SK-N-SH (cell line): ENCODE measurements around the gene MOV10L1. TPM values are rescaled to one million over a fixed set of nuclear protein-coding genes. Genes with fewer than 3 reads are reported as not detected.

Source experiments
- CTCF ChIA-PET: fragments of 300-600, 350-600 bp; formaldehyde crosslinking; extraction: SDS; loops from one replicate; lab custom pipeline; 2021; lab: Yijun Ruan, JAX
- POLR2A ChIA-PET: fragments of 350-600 bp; sonication (Branson Sonifier 250); formaldehyde crosslinking; extraction: SDS; loops from one replicate; lab custom pipeline; 2020; ENCODE audit warnings: antibody characterized with exemption, inconsistent platforms; lab: Yijun Ruan, JAX
- DNase-seq: peaks from one replicate; pipeline ENCODE4 v3.0.0; 2012
- H2AFZ ChIP-seq: fragments of 200-600 bp; sonication (generic); 2 replicates; pipeline ENCODE4 v1.8.1; 2016; ENCODE audit warnings: antibody characterized with exemption, mild to moderate bottlenecking, low read depth
- H3F3A ChIP-seq: fragments of 200-600 bp; sonication (generic); replicated peaks from 2 replicates; pipeline ENCODE3; 2016; ENCODE audit warnings: antibody characterized with exemption, mild to moderate bottlenecking; ENCODE audit not compliant: insufficient read depth
- H3K27ac ChIP-seq, 2 experiments: fragments of 200-500 bp in 1 of 2; fragments of 200-600 bp in 1 of 2; sonication (Bioruptor generic) in 1 of 2; sonication (generic), shearing (Covaris generic) in 1 of 2; 2 replicates each; pipeline versions ENCODE4 v1.5.1 to v1.6.1; 2014 to 2016; ENCODE audit warnings: low read depth in 2 of 2, inconsistent platforms in 1 of 2, low read length in 1 of 2, mild to moderate bottlenecking in 1 of 2, mixed read lengths in 1 of 2
- H3K27me3 ChIP-seq: fragments of 200-600 bp; sonication (generic), shearing (Covaris generic); 2 replicates; pipeline ENCODE4 v1.6.1; 2016; ENCODE audit warnings: mixed run types; ENCODE audit not compliant: insufficient read depth
- H3K36me3 ChIP-seq, 2 experiments: fragments of 200-500 bp in 1 of 2; fragments of 200-600 bp in 1 of 2; sonication (Bioruptor generic) in 1 of 2; sonication (generic) in 1 of 2; replicated peaks in 1 of 2; 2 replicates each; pipeline versions ENCODE3 to v1.5.1; 2014 to 2016; ENCODE audit warnings: low read length in 1 of 2, mild to moderate bottlenecking in 1 of 2; ENCODE audit not compliant: insufficient read depth in 2 of 2, control insufficient read depth in 1 of 2
- H3K4me1 ChIP-seq, 2 experiments: fragments of 200-500 bp in 1 of 2; fragments of 200-600 bp in 1 of 2; sonication (Bioruptor generic) in 1 of 2; sonication (generic), shearing (Covaris generic) in 1 of 2; 2 replicates each; pipeline versions ENCODE4 v1.5.1 to v1.6.1; 2014 to 2016; ENCODE audit warnings: low read depth in 1 of 2, low read length in 1 of 2, mixed run types in 1 of 2; ENCODE audit not compliant: insufficient read depth in 2 of 2, control insufficient read depth in 1 of 2
- H3K4me2 ChIP-seq: fragments of 200-600 bp; sonication (generic), shearing (Covaris generic); 2 replicates; pipeline ENCODE4 v1.6.1; 2017; ENCODE audit warnings: mixed run types
- H3K4me3 ChIP-seq, 2 experiments: fragments of 200-500 bp in 1 of 2; fragments of 200-600 bp in 1 of 2; sonication (Bioruptor generic) in 1 of 2; sonication (generic), shearing (Covaris generic) in 1 of 2; 2 replicates each; pipeline versions ENCODE4 v1.5.1 to v1.8.1; 2014 to 2016; ENCODE audit warnings: low read depth in 2 of 2, inconsistent platforms in 1 of 2, low read length in 1 of 2, mild to moderate bottlenecking in 1 of 2, mixed read lengths in 1 of 2, moderate library complexity in 1 of 2
- H3K79me2 ChIP-seq: fragments of 200-600 bp; sonication (generic); 2 replicates; pipeline ENCODE4 v1.8.1; 2017; ENCODE audit warnings: mild to moderate bottlenecking; ENCODE audit not compliant: insufficient read depth
- H3K9ac ChIP-seq: fragments of 200-600 bp; sonication (generic); 2 replicates; pipeline ENCODE4 v1.6.1; 2017; ENCODE audit warnings: mixed run types
- H3K9me2 ChIP-seq: fragments of 200-600 bp; sonication (generic); 2 replicates; pipeline ENCODE4 v1.6.1; 2017; ENCODE audit warnings: mixed run types
- H3K9me3 ChIP-seq: fragments of 200-600 bp; sonication (generic); 2 replicates; pipeline ENCODE4 v1.6.1; 2017; ENCODE audit warnings: mixed run types, mild to moderate bottlenecking, moderate library complexity
- H4K20me1 ChIP-seq: fragments of 200-600 bp; sonication (generic); 2 replicates; pipeline ENCODE4 v1.6.1; 2017; ENCODE audit warnings: mild to moderate bottlenecking, mixed run types; ENCODE audit not compliant: insufficient read depth
- CHD2 ChIP-seq: fragments of 150-350 bp; IDR thresholded peaks from 2 replicates; pipeline ENCODE4 v1.6.1; 2018; ENCODE audit warnings: low read length; ENCODE audit not compliant: partially characterized antibody
- CTCF ChIP-seq: fragments of 200-600 bp; sonication (generic); IDR thresholded peaks from 2 replicates; pipeline ENCODE4 v1.6.1; 2017; ENCODE audit warnings: antibody characterized with exemption, mild to moderate bottlenecking, moderate library complexity
- EP300 ChIP-seq, 2 experiments: IDR thresholded peaks; 2 replicates each; pipeline versions ENCODE4 v1.4.0 to v1.6.1; 2012; ENCODE audit warnings: borderline replicate concordance in 1 of 2, low read depth in 1 of 2, low read length in 1 of 2
- FOSL2 ChIP-seq: IDR thresholded peaks from 2 replicates; pipeline ENCODE4 v1.4.0; 2012; ENCODE audit warnings: low read depth, mild to moderate bottlenecking, moderate library complexity, borderline replicate concordance
- FOXM1 ChIP-seq: IDR thresholded peaks from 2 replicates; pipeline ENCODE4 v1.4.0; 2012; ENCODE audit warnings: low read depth, mild to moderate bottlenecking
- MAX ChIP-seq: IDR thresholded peaks from 2 replicates; pipeline ENCODE4 v1.4.0; 2012; ENCODE audit warnings: low read depth
- MEF2A ChIP-seq: IDR thresholded peaks from 2 replicates; pipeline ENCODE4 v1.4.0; 2012; ENCODE audit warnings: low read depth, borderline replicate concordance
- PBX3 ChIP-seq: IDR thresholded peaks from 2 replicates; pipeline ENCODE4; 2012
- RAD21 ChIP-seq: IDR thresholded peaks from 2 replicates; pipeline ENCODE4 v1.6.1; 2012; ENCODE audit warnings: mild to moderate bottlenecking, low read length
- SMC3 ChIP-seq: IDR thresholded peaks from 2 replicates; pipeline ENCODE4 v1.6.1; 2012; ENCODE audit warnings: low read depth, low read length, improper control_type of control experiment
- WGBS: methylation state at CpG from one replicate; pipeline ENCODE4 v1.1.6; 2017; ENCODE audit warnings: low lambda C conversion rate; 5-methylcytosine and 5-hydroxymethylcytosine counted together
- polyA plus RNA-seq, 3 experiments: library from polyadenylated mRNA; depleted of rRNA; stranded (reverse); fragments of >200 nt; gene quantifications; 2 replicates each; pipeline ENCODE4 v1.2.3, GENCODE V29; 2012

The MOV10L1 gene
- polyA plus RNA-seq, 1 of the 3 experiments (the other 2 are of a cell fraction), result 2.1 TPM

GRCh38 chr22:50209893-50210292 is 120.1 kb downstream of the MOV10L1 start:
- Histone ChIP-seq H3K9me3 (no peaks in the 10 kb centered on the region), H2AFZ (no peak overlapping the region), H3K9me2 (no peaks in the 10 kb centered on the region), H3K4me1 (peaks cover 0 to 2% of the 10 kb centered on the region in 2 experiments; a peak in 1 of 4 replicates), H3K36me3 (peaks cover 44% of the 10 kb centered on the region in 2 experiments), H3K27me3 (no peaks in the 10 kb centered on the region), H3K4me3 (no peak overlapping the region; a peak in 1 of 4 replicates), H3K9ac (no peak overlapping the region), H3K79me2 (peaks cover 32% of the 10 kb centered on the region), H3F3A (peaks cover 14% of the 10 kb centered on the region), H3K4me2 (no peak overlapping the region), H3K27ac (no peak overlapping the region), H4K20me1 (0 out of 2 replicates have a peak, but pooled peaks cover 16% of the 10 kb centered on the region)
- ChIA-PET POLR2A (no interaction called here), CTCF (interaction anchor here (1.0 to 1.6 kb wide), 2 partner anchors 8 to 132 kb away, joined by 4 to 5 read pairs; no protein-coding TSS in a partner anchor)
- DNase-seq, result peak; percentile 87
- TF ChIP-seq CHD2, result peak; percentile 13
- peak; percentile 85 for TF ChIP-seq SMC3
- TF ChIP-seq EP300 (IDR thresholded peaks at IDR 0.05; ENCODE audit: borderline replicate concordance in 1 of 2, low read depth in 1 of 2, low read length in 1 of 2), result no peak
- no peak for TF ChIP-seq FOXM1
- no peak for TF ChIP-seq PBX3
- TF ChIP-seq RAD21, result peak; percentile 73
- TF ChIP-seq CTCF, result peak; percentile 84
- 39% methylated on average over 9 of the region's 20 CpGs for WGBS

DNA sequence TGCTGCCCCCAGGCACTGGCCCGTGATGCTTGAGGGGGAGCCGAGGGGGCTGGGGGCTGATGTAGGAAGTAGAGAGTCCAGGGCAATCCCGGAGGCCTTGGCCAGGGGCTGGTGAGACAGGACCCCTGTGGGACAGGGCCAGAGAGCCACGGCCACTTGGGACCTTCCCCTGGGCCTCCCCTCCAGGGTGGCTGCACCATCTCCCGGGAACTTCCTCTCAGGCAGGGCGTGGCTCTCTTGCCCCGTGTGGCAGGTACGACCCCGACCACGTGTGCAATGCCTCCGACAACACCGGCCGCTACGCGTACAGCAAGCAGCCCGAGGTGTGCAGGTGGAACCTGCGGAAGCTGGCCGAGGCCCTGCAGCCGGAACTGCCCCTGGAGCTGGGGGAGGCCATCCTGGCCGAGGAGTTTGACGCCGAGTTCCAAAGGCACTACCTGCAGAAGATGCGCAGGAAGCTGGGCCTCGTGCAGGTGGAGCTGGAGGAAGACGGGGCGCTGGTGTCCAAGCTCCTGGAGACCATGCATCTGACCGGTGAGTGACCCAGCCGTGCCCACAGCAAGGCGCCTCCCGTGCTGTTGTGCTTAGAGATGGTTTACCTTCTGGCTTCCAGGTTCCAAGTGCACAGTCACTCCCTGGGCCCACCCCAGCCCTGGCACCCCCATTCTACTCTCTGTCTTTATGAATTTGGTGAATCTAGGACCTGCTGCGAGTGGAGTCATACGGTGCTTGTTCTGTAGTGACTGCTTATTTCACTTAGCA is 120.8 kb downstream of the MOV10L1 start:
- ChIA-PET CTCF (interaction anchor here (1.0 to 1.9 kb wide), 7 partner anchors 8 to 131 kb away, joined by 3 to 16 read pairs (median 5); no protein-coding TSS in a partner anchor), POLR2A (no interaction called here)
- H3K4me3 ChIP-seq, result no peak overlapping the region
- no peak overlapping the region for H3K9ac ChIP-seq
- H3F3A ChIP-seq, result peaks cover 14% of the 10 kb centered on the region
- peaks cover 41 to 47% of the 10 kb centered on the region in 2 experiments for H3K36me3 ChIP-seq
- peaks cover 0 to 9% of the 10 kb centered on the region in 2 experiments; a peak in 1 of 4 replicates for H3K4me1 ChIP-seq
- no peaks in the 10 kb centered on the region for H3K27me3 ChIP-seq
- 0 out of 2 replicates have a peak, but pooled peaks cover 16% of the 10 kb centered on the region for H4K20me1 ChIP-seq
- no peak overlapping the region for H3K27ac ChIP-seq
- H2AFZ ChIP-seq, result no peak overlapping the region
- no peaks in the 10 kb centered on the region for H3K9me3 ChIP-seq
- peaks cover 32% of the 10 kb centered on the region for H3K79me2 ChIP-seq
- no peaks in the 10 kb centered on the region for H3K9me2 ChIP-seq
- 95% methylated on average over 2 of the region's 32 CpGs for WGBS
- H3K4me2 ChIP-seq, result no peak overlapping the region
- TF ChIP-seq MAX, result no peak
- no peak for TF ChIP-seq FOSL2
- TF ChIP-seq MEF2A, result no peak
- no peak for DNase-seq
